Cortex of kidney (tissue), 1 donor: ENCODE measurements around the gene CBX8.

Experiments used
- DNase-seq: peaks from one replicate; lab custom pipeline; 2025; lab: John Stamatoyannopoulos, UW

CBX8 gene

DNA sequence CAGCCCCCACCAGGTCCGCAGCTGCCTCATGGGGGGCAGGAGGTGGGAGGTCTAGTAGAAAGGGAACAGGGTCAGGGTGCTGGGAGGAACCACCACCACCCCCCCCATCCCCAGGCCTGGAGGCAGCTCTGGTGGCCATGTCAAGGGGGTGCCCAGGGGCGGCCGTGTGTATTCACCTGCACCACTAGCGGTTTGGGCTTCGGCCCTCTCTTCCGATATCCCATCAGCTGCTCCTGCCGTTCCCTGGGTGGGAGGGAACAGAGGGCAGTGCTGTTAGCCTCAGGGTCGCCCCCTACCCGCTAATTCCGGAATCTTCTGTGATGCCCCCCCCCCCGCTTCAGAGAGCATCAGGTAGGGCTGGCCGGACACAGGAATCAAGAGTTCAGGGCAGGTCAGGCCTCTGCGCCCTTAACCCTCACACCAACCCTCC, 38.6 kb upstream of the CBX8 start:
- DNase-seq, result no peak

DNA sequence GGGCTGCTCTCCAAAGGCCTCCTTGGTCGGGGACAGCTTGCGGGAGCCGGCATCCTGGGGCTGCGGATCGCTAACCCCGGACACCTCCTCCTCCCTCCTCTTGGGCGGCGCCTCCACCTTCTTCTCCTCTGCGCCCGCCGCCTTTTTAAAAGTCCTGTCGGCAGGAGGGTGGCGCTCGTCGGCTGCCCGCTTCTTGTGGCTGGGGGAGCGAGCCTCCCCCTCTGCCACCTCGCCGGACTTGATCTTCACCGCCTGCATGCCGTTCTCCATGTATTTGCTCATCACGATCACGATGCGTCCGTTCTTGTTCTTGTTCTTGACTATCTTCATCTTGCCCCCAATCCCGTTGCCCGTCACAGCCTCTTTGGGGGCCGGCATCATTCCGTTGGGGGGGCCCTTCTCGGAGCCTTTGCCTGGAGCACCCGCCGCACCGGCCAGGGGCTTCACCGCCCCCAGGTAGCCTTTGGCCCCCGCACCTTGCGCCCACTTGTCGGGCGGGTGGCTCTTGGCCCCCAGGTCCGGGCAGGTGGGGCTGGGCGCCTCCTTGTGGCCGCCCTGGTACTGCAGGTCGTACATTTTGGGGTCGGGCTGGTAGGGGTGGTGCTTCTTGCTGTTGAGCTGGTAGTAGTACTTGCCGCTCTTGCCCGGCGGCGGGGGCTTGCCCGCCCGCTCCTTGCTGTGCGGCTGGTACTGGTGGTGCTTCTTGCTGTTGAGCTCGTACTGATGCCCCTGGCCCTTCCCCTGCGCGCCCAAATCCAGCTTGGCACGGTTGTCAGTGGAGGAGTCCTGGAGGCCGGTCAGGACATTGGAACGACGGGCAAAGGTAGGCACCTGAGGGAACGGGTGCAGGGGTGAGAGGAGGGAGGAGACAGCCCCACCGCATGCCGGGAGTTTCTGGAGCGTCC, 37.9 kb upstream of the CBX8 start:
- DNase-seq, result no peak

DNA sequence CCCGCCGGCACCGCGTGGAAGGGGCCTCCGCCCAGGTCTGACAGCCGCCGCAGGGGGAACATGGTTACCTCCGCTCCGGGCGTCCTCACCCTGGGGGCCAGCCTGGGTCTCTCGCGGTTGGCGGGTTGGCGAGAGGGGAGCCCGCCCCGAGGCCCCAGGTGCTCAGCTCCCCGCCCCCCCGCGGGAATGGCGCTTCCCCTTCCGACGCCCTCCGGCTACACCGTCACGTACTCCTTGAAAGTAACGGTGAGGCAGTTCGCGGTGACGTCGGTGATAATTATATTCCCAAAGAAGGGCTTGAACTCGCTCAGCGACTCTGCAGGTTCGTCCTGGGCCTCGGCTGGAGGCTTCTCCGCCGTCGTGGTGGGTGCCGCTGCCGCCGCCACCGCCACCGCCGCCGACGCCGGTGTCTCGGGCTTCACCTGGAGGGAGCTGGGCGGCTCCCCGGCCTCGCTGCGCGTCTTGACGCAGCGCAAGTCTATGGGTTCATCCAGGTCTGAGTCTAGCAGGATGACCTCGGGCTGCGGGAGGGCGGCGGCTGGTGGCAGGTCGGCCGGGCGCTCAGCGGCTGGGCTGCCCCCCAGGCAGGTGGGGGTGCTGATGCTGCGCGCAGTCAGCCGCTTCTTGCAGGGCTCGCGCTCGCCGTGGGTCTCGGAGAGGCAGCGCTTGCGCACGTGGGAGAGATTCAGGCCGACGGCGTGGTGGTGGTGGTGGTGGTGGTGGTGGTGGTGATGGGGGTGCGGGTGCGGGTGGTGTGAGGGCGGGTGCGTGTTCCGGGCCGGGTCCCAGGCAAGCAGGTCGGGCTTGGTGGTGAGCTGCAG, 37.1 kb upstream of the CBX8 start:
- DNase-seq, result no peak

DNA sequence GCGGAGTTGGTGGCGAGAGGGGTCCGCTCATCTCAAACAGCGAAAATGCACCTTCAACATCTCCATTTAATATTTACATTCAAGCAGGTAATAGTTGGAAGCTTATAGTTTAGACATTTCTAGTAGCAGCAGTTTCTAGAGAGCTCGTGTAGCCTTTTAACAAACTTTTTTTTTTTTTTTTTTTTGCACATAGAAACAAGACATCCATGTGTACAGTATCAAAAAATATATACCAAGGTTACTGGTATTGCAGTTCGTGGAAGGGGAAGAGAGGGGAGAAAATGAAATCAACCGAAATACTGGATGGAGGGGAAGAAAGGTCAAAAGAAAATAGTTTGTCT, 36.2 kb upstream of the CBX8 start:
- DNase-seq, result no peak

DNA sequence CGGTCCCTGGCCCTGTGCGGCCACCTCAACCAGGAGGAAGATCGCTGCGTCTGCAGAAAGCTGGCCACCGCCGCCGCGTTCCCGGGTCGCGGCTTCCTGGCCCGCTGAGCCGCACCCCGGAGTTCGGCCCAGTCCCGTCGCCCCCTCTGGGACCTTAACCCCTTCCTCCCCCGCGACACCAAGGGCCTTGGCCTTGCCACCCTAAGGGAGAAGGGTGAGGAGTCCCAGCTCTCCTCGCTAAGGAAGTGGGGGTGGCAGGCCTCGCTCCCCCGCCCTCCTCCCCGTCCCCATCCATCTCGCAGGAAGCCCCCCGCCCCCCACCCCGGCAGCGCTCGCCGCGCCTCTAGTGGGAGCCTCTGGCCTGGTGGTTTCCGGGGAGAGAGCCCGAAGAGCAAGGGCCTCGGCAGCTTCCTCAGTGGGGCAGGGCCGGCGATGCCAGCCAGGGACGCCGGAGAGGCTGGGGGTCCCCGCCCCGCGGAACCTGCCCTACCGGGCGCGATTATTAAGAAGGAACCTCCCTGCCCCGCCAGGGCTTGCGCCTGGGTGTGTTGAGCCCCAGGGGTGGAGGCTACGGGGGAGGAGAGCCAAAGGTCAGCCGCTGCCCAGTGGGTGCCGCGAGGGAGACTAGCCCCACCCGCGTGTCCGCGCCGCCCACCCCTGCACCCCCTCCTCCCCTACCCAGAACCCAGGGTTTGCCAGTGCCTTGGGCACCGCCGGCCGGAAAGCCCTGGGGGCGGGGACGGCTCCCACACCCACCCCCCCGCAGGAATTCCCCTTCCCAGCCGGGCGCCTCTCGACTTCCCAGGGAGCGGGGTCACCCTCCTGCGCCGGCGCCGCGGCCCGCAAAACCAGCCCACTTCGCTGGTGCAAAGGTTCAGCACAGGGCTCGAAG, 35.6 kb upstream of the CBX8 start:
- no peak for DNase-seq

DNA sequence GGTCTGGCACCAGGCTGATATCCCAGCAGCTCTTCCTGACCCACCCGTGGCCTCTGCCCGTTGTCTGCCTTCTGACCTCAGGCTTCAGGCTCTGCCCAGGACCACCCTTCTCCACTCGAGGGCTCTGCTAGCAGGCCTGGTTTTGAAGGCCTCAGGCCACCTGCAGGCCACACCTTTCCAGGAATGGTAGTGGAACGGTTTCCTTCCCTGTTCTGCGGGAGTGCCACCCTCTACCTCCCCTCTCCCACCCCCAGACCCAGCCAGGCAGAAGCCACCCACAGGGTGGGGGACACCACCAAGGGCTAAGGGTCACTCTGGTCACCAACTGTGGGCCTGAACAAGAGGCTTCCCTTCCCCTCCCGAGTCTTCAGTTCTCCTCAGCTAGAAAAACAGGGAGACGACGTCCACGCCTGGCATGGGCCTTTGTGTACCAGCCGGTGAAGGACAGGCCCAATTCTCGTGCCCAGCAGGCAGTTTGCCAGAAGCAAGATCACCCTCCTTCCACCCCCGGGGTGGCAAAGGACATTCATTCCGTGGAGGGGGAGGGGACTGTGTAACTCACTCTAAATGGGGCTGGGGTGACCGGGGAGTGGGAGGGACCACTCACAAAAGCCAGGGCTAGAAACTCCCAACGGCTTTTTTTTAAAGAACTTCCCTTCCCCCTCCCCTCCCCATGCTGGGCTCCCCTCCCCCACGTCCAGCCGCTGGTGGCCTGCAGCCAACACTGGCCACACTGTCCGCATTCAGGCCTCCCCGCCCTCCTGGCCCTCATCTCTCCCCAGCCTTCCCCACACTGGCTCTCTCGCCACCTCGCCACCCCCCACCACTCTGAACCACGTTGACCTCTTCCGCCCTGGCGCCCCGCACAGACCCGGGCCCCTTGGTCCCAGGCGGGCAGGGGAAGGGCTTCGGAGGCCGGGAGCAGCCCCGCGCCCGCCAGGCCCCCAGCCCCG, 34.7 kb upstream of the CBX8 start:
- DNase-seq, result no peak

DNA sequence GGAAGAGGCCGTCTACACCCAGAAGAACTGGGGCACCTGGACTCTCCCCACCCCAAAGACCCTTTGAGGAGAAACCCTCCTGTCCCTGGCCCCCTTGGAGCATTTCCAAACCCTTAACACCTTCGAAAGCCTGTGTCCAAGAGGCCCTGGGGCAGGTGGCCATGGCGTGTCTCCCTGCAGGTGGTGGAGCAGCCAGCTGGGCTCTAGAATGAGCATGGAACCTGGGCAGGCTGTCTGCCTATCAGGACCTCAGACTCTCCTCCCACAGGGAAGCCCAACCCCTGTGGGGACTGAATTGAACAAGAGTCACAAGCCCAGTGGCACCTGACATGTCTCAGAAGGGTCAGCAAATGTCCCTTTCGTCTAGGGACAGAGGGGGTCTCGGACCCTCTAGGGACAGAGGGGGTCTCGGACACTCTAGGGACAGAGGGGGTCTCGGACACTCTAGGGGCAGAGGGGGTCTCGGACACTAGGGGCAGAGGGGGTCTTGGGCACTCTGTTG, 33.9 kb upstream of the CBX8 start:
- DNase-seq, result no peak

DNA sequence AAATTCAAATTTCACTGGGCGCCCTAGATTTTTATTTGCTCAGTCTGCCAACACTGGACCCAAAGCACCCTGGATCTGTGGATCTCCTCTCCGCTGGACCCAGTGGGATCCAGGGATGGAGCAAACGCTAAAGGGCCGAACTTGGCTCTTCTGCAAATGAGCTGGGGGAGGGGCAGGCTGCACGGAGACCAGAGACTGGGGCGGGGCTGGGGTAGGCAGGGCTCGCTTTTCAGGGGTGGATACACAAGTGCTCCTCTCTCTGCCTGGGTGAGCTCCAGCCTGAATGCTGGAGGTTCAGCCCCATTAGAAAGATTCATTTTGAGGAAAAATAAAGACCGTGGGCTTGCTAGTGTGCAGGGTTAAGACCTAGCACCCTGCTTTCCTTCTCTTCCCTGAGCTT, 33.4 kb upstream of the CBX8 start:
- no peak for DNase-seq

DNA sequence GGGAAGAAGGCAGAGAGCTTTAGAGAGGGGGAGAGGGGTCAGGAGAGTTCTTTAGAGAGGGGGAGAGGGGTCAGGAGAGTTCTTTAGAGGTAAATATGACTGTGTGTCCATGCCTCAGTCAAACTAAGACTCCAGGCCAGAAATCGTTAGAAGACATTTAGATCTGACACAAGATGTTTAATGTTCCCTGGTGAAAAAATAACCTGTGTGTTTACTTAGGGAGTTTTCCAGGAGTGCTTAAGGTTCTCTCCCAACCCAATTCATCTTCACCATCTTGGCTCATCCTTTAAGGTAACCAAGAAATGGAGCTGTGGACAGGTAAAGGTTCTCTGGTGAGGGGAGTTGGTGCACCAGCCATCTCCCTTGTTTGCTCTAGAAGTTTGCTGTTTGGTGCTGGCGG, 32.6 kb upstream of the CBX8 start:
- DNase-seq, result no peak

DNA sequence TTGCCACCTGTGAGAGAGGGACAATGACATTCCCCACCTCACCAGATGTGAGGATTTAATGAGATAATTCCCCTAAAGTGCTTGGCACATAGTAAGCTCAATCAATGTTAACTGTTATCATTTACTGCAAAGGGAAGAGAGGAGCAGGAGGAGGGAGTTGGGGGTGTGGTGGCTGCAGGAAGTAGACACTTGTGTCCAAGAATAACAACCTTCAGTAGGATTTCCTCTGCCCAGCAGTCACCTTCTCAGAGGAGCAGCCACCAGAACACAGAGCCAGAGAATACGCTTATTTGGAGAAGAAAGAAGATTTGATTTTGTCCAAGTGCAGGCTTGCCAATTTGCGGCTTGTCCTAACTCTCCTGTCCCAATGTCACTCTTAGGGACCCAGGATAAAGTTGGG, 32.1 kb upstream of the CBX8 start:
- no peak for DNase-seq

DNA sequence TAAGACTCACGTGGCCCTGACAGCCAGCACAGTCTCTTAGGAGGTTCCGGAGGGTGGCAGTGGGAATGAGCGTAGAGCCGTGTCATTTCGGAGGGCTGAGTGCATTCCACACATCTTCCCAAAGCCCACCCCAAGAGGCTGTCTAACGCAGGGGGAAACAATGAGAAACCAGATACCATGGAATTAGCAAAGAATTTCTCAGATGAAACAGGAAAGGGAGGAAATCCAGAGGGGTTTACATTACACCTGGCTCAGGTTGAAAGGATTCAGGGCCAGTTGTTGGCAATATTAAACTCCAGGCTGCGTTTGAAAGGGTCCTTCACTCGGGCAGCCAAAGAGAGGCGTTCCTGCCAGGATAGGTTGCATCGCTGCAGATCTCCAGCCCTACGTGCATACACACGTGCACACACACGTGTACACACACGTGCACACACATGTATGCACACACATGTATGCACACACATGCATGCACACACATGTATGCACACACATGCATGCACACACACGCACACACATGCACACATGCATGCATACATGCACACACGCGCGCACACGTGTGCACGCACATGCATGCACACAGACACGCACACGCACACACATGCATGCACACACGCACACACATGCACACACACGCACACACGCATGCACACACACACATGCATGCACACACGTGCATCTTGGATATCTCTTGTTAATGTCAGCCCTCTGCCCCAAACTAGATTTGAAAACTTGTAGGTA, 30.1 kb upstream of the CBX8 start:
- DNase-seq, result no peak

DNA sequence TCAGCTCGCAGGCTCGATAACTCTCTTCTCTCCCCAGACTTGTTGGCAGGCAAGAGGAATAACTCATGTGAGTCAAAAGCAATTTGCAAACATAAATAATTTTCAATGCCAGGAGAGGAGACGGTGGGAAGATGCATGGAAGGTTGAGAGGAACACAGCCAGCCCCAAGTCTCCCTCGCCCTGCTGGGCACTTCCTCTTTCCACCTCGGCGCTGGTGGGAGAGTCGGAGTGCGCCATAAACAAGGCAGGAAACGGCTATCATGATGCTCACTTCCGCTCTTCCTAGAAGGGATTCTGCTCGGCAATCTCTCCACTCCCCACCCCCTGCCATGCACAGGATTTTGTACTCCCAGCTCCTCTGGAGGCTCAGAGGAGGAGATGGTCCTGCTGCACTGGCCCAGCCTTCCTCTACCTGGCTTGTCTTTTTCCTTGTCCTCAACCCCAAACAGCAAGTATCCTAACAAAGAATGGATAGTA, 29.4 kb upstream of the CBX8 start:
- no peak for DNase-seq

DNA sequence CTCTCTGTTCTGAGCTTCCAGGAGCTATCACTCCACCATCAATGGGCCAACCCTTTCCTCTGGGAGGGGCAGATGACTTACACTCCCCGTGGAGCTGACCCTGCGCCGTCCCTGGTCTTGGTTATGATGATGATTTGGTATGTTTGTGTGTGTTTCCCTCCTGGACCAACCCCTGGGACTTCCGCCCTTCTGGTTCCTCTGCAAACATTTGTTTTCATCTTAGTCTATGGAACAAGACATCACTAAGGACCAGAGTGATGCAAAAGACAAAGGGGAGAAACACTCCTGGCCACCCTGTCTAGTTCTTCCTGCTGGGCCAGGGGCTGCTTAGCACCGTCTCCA, 28.7 kb upstream of the CBX8 start:
- DNase-seq, result no peak

DNA sequence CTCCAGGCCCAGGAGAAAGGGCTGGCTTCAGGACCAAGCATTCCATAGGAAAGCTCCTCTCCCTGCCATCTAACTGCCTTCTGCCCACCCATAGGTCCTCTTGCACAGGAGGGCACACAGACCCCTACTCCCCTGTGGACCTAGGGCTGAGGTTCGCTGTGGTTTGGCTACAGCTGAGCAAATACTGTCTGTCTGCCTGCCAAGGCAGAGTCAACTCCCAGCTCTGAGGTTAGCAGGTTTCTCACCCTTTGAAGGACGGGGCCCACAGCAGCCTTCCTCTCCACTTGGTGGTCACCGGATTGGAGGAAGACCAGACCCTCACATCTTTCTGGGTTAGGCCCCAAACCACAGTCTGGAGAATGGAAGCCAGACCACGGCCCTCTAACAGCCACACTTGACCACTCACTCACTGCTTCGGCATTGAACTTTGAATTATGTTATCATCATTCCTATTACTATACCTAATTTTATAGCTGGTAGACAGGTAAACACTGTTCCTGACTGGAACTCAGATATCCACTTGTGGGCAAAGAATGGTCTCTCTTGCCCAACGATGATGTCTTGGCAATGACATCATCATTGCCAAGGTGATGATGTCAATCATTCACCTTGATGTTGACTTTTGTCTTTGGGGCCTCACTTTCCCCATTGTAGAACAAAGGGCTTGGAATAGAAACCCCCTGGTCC, 28.2 kb upstream of the CBX8 start:
- no peak for DNase-seq

DNA sequence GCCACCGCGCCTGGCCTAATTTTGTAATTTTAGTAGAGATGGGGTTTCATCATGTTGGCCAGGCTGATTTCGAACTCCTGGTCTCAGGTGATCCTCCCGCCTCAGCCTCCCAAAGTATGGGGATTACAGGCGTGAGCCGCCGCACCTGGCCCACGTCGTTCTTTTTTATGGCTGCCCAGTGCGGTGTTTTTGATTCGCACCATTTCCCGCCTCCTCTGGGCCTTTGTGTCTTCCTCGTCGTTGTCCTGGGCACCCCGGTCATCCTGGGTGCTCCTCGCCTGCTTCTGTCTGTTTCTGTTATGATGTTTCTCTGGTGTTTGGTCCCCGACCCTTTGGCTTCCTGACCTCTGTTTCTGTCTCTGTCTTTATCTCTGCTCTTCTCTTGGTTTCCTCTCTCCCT, 27.4 kb upstream of the CBX8 start:
- DNase-seq, result no peak

DNA sequence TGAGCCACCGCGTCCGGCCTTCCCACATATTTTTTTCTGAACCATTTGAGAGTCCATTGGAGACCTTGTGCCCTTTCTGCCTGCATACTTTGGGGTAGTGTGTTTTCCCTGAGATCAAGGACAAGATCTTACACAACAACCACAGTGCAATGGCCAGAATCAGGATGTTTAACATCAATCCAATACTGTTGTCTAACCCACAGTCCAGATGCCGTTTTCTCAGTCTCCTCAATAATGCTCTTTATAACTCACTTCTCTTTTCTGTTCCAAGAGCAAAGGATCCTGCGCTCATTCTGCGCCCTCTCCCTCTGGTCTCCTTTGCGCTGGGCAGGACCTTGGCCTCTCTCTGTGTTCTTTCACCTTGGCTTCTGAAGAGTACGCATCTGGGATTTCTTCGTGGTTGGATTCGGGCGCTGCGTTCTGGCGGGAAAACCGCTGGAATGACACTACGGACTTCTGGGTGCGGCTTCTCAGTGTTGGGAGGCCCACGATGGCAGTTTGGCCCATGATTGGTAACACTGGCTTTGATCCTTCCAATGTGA, 25.8 kb upstream of the CBX8 start:
- no peak for DNase-seq

DNA sequence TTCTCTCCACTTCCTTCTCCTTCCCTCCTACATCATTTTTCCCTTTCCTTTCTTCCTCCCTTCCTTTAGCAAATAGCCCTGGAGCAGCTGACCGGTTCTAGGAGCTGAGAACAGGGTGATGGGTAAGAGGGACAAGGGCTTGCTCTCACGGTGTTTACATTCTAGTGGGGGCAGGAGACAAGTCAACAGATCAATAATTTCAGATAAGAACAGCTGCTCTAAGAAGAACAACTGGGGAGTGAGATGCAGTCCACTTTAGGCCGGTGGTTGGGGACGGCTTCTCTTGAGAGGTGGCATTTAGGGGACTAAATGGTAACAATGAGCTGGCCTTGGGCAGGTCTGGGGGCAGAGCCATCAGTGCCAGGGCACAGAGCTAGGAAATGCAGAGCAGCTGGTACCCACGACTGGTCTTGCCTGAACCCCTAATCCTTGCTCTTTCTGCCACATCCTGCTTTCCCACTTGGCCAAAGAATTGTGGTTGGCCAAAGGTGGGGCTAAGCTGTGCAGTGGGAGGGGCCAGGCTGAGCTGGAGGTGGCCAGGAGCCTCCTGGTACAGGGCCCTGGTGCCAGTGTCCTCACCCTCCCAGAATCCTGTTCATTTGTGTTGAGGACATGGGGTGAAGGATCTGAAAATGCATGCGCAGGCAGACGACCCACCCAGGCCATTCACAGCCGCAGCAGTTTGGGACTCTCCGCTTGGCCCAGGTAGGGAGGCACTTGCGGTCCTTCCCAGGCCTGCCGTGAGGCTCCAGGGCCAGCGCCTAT, 24.6 kb upstream of the CBX8 start:
- DNase-seq, result no peak

DNA sequence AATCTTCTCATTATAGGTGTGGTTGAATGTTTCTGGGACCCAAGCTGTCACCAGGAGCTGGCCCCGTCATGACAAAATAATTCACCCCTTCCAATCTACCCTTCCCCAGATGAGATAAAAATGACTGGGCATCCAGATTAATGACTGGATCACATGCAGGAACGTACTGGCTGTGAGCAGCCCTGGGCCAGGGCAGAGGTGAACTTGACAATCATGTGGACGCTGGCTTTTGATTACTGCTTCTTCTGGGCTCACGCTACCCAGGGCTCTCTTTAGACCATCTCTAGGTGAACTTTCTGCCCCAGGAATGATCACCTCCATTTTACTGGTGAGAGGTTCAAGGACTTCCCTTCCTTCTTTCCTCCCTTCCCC, 24.1 kb upstream of the CBX8 start:
- no peak for DNase-seq
